Measurements from ENCODE around the gene LRIT2. TPM values are rescaled to one million over a fixed set of nuclear protein-coding genes. Genes with fewer than 3 reads are reported as not detected.

The LRIT2 gene
- total RNA-seq, 2 experiments from 2014 or later, result not detected

DNA sequence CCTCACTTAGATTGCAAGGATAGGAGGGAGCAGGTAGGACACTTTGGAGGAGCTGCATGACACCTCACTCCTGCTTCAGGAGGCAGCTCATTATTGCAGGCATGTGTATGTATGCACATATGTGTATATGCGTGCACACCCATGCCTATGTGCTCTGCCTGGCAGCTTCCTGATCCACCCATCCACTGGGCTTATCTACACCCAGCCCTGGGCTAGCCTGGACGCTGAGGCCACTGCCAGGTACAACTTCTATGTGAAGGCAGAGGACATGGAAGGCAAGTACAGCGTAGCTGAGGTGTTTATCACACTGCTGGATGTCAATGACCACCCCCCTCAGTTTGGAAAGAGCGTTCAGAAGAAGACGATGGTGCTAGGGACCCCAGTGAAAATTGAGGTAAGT lies 13.3 kb downstream of the LRIT2 start:
- Mint-ChIP-seq H3K9me3 (ENCODE audit: low read depth) (no peaks in the 10 kb centered on the region), H3K36me3 (no peaks in the 10 kb centered on the region), H3K27me3 (peaks cover 6% of the 10 kb centered on the region), H3K27ac (no peak overlapping the region), H3K4me1 (no peaks in the 10 kb centered on the region), H3K4me3 (no peak overlapping the region)
- ATAC-seq, result no peak
- no peak for DNase-seq
- CTCF ChIA-PET, result interaction anchor here (0.7 to 2.8 kb wide), 2 partner anchors 64 to 325 kb away, joined by 3 to 13 read pairs; no protein-coding TSS in a partner anchor

DNA sequence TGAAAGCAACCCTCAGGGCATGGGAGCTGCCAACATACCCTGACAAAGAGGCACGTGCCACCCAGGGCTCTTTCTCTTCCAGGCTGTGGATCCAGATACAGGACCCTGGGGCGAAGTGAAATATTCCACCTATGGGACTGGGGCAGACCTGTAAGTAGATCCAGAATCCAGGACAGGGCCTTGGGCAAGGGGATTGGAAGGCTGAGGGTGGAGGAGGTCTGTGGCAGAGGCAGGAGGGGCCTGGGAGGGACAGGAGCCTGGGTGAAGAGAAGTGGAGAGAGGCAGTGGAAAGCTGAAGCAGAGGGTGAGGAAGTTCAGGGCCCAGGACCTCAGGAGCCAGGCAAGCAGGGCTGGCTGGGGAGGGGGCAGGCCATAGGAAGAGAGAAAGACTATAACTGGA lies 13.8 kb downstream of the LRIT2 start:
- H3K9me3 Mint-ChIP-seq (ENCODE audit: low read depth), result no peaks in the 10 kb centered on the region

DNA sequence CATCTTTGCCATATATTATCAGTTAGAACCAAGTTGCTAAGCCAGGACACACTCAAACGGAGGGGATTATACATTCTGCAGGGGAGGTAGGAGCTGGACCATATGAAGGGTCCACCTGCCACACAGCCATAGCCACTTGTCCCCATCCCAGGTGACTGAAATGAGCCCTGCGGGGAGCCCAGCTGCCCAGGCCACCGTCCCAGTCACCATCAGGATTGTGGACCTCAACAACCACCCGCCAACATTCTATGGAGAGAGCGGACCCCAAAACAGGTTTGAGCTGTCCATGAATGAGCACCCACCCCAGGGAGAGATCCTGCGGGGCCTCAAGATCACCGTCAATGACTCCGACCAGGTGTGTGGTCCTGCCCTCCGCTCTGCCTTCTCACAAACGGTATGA lies 17.3 kb downstream of the LRIT2 start:
- Mint-ChIP-seq H3K27me3 (peaks cover 11% of the 10 kb centered on the region), H3K36me3 (no peaks in the 10 kb centered on the region), H3K4me1 (no peaks in the 10 kb centered on the region), H3K4me3 (no peak overlapping the region), H3K27ac (no peak overlapping the region), H3K9me3 (ENCODE audit: low read depth) (no peaks in the 10 kb centered on the region)
- CTCF ChIA-PET, result interaction anchor here (0.6 to 5.5 kb wide), 3 partner anchors 54 to 217 kb away, joined by 3 to 65 read pairs (median 4); no protein-coding TSS in a partner anchor
- DNase-seq, result no peak
- no peak for ATAC-seq

More for the DNA sequence above, 13.8 kb downstream of the LRIT2 start:
- CTCF ChIA-PET, result interaction anchor here (0.7 to 2.8 kb wide), 2 partner anchors 63 to 325 kb away, joined by 3 to 13 read pairs; no protein-coding TSS in a partner anchor
- Mint-ChIP-seq H3K4me1 (no peaks in the 10 kb centered on the region), H3K36me3 (no peaks in the 10 kb centered on the region), H3K27ac (no peak overlapping the region), H3K4me3 (no peak overlapping the region), H3K27me3 (peaks cover 11% of the 10 kb centered on the region)
- no peak for ATAC-seq
- no peak for DNase-seq

DNA sequence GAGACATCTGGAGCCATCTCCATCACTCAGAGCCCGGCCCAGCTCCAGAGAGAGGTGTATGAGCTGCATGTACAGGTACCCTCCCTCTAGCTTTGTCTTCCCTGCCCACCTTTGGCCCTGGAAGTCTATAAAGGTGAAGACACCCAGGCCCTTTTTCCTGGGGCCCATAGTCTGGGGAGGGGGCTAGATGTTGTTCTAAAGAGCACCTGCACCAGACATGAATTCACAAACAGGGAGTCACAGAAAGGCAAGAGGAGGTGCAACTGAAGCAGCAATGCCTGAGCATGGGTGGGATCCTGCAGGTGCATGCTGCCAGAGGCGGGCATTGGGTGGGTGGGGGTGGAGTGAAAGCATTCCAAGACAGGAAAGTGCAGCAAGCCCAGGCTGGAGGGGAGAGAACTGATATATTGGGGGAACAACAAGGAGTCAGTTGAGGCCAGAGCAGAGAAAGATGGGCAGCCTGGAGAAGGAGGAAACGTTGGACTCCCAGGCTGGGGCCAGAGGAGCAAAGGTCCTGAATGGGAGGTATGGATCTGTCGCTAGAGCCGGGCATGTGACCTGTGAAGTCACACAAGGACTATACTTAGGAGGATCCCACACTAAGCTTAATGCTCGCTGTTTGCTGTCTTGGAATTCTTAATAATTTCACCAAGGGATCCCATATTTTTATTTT lies 19.4 kb downstream of the LRIT2 start:
- no peak overlapping the region for H3K4me3 Mint-ChIP-seq
- no peaks in the 10 kb centered on the region for H3K4me1 Mint-ChIP-seq
- peaks cover 11% of the 10 kb centered on the region for H3K27me3 Mint-ChIP-seq
- no peak overlapping the region for H3K27ac Mint-ChIP-seq
- H3K9me3 Mint-ChIP-seq (ENCODE audit: low read depth), result no peaks in the 10 kb centered on the region
- ATAC-seq (no peak), DNase-seq (no peak)
- H3K36me3 Mint-ChIP-seq, result no peaks in the 10 kb centered on the region
- CTCF ChIA-PET, result interaction anchor here (0.6 to 5.5 kb wide), 9 partner anchors 9 to 337 kb away, joined by 3 to 65 read pairs (median 5); partner anchors contain the start of gene CDHR1

DNA sequence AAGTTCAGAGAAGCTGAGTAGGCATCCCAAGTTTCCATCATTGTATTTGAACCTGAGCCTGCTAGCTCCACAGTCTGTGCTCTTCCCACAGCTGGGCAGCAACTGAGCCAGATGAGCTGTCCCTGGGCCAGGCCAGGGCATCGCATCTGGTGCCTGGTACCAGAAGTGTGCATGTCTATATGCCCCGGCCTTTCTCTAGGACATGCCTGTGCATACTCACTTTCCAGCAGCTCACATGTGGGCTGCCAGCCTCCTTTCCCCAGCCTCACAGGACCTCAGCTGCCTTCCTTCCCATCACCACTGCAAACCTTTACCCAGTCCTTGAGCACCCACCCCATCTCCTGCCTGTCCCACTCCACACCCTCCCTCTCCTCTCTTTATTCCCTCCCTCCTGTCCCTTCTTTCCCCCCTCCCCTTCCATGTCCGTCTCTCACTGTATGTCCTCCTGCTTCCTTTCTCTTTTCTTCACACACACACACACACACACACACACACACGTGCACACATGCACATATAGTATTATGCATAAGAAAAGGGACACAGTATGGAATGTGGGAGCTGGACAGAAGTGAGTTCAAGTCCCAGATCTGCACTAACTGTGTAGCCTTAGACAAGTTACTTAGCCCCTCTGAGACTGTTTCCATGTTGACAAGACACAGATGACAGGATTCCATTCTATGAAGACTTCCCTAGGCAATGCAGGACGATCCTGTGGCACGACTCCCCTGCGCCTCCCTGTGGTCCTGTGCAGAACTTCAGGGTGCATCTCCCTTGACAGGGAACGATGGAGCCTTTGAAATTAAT lies 20.1 kb downstream of the LRIT2 start:
- H3K4me1 Mint-ChIP-seq, result no peaks in the 10 kb centered on the region
- ATAC-seq, result peak; percentile 88
- no peaks in the 10 kb centered on the region for H3K36me3 Mint-ChIP-seq
- H3K4me3 Mint-ChIP-seq, result no peak overlapping the region
- H3K9me3 Mint-ChIP-seq (ENCODE audit: low read depth), result no peaks in the 10 kb centered on the region
- H3K27me3 Mint-ChIP-seq, result peaks cover 11% of the 10 kb centered on the region
- DNase-seq, result peak; percentile 79
- CTCF ChIA-PET, result interaction anchor here (0.6 to 5.5 kb wide), 11 partner anchors 10 to 337 kb away, joined by 3 to 65 read pairs (median 4); partner anchors contain the start of gene CDHR1
- H3K27ac Mint-ChIP-seq, result no peak overlapping the region

DNA sequence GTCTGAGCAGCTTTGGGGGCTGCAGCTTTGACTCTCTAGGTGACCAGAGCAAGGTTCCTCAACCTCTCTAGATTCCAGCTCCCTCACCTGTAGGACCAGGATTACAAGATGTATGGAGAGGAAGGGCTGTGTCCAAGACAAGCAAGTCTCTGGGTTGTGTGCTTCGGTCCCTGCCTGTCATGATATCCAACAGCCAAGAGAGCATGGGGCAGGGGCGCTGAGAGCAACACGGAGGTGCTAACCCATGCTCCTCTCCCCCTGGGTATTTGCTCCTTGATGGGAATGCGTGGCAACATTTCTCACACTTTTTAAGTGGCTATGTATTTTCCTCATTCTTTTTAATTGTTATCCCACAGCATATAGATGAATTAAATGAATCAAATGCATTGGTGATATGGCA lies 20.7 kb downstream of the LRIT2 start:
- CTCF ChIA-PET, result interaction anchor here (0.8 to 5.5 kb wide), 9 partner anchors 9 to 63 kb away, joined by 3 to 65 read pairs (median 5); partner anchors contain the start of gene CDHR1
- no peak for DNase-seq
- Mint-ChIP-seq H3K36me3 (no peaks in the 10 kb centered on the region), H3K27ac (no peak overlapping the region), H3K4me1 (no peaks in the 10 kb centered on the region), H3K9me3 (ENCODE audit: low read depth) (no peaks in the 10 kb centered on the region), H3K4me3 (no peak overlapping the region), H3K27me3 (peaks cover 11% of the 10 kb centered on the region)
- ATAC-seq, result no peak

DNA sequence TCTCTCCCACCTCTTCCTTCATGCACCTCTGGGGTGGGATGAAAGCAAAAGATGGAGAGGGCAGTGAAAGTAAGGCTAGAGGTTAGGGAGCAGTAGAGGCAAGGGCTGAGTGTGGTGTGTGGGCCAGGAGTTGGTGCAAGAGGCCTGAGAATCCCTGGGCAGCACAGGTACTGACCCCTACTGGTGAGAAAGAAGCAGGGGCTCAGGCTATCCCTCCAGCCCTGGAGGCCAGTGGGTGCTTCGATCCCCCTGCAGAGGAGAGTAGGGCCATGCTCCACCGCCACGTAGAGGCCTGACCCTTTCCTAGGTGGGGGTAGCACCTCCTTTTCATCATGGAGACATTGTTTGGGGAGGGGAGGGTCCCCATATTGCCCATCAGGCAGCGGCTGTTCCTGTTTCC lies 21.2 kb downstream of the LRIT2 start:
- peaks cover 11% of the 10 kb centered on the region for H3K27me3 Mint-ChIP-seq
- H3K9me3 Mint-ChIP-seq (ENCODE audit: low read depth), result no peaks in the 10 kb centered on the region
- no peaks in the 10 kb centered on the region for H3K36me3 Mint-ChIP-seq
- H3K4me1 Mint-ChIP-seq, result no peaks in the 10 kb centered on the region
- DNase-seq (no peak), ATAC-seq (no peak)
- H3K27ac Mint-ChIP-seq, result no peak overlapping the region
- CTCF ChIA-PET, result interaction anchor here (1.2 to 5.5 kb wide), 3 partner anchors 13 to 56 kb away, joined by 3 to 65 read pairs (median 4); no protein-coding TSS in a partner anchor
- H3K4me3 Mint-ChIP-seq, result no peak overlapping the region

DNA sequence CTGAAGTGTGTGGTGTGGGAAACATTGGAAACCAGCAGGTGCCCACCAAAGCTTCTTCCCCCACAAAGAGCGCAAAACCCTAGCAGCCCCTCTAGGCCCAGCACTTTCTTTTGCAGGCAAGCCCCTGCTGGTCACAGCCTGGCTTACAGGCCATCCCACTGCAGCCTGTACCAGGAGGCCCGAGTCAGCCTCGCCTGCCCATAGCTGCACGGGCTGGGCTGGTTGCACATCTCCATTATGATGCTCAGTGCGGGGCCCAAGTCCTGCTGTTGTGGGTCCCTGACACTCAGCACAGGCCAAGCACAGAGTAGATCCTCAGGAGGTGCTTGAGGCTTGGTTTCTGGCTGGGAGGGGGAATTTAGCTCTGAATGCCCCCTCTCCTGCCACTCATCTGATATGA lies 23.0 kb downstream of the LRIT2 start:
- Mint-ChIP-seq H3K4me3 (no peak overlapping the region), H3K9me3 (ENCODE audit: low read depth) (no peaks in the 10 kb centered on the region), H3K27ac (no peak overlapping the region), H3K27me3 (peaks cover 7% of the 10 kb centered on the region), H3K4me1 (no peaks in the 10 kb centered on the region), H3K36me3 (no peaks in the 10 kb centered on the region)
- DNase-seq, result no peak
- no peak for ATAC-seq
- CTCF ChIA-PET, result interaction anchor here (1.0 to 3.9 kb wide), 3 partner anchors 41 to 55 kb away, joined by 3 to 33 read pairs (median 3); no protein-coding TSS in a partner anchor

DNA sequence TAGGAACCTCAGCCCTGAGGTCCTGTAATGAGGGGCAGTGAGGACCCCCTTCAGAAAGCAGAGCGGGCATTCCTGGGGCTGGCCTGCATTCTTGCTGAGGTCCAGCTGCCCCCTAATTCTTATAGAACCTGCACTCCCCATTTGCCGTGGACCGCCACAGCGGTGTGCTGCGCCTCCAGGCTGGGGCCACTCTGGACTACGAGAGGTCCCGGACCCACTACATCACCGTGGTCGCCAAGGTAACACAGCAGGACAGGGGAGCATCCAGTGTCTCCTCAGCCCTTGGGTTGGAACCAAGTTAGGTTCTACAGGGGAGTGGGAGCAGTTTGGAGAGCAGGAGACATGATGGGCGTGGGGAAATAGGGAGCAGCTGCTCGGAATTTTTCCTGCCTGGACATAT lies 23.7 kb downstream of the LRIT2 start:
- no peak overlapping the region for H3K4me3 Mint-ChIP-seq
- DNase-seq (no peak), ATAC-seq (no peak)
- peaks cover 7% of the 10 kb centered on the region for H3K27me3 Mint-ChIP-seq
- H3K9me3 Mint-ChIP-seq (ENCODE audit: low read depth), result no peaks in the 10 kb centered on the region
- no peak overlapping the region for H3K27ac Mint-ChIP-seq
- H3K4me1 Mint-ChIP-seq, result no peaks in the 10 kb centered on the region
- CTCF ChIA-PET, result interaction anchor here (1.5 to 3.9 kb wide), 2 partner anchors 53 to 55 kb away, joined by 3 to 33 read pairs; no protein-coding TSS in a partner anchor
- no peaks in the 10 kb centered on the region for H3K36me3 Mint-ChIP-seq

DNA sequence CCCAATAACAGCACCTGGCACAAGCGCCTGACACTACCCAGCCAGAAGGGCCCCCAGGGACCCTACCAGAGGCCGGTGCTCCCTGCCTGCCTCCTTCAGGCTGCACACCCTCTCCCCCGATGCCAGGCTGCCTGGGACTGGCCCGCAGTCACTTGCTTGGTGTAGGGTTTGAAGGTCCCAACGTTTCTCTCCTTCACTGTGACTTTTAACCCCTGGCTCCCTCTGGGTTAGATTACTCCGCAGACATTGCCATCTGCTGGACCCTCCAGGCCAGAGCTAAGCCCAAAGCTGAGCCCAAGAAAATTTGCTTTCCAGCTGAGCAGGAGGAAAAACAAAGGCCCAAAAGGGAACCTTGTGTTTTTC lies 24.1 kb downstream of the LRIT2 start:
- Mint-ChIP-seq H3K9me3 (ENCODE audit: low read depth) (no peaks in the 10 kb centered on the region), H3K27me3 (peaks cover 10% of the 10 kb centered on the region), H3K4me3 (no peak overlapping the region), H3K4me1 (no peaks in the 10 kb centered on the region), H3K27ac (no peak overlapping the region), H3K36me3 (no peaks in the 10 kb centered on the region)
- ATAC-seq, result no peak
- no peak for DNase-seq
- CTCF ChIA-PET, result interaction anchor here (1.5 to 3.9 kb wide), 2 partner anchors 52 to 54 kb away, joined by 3 to 33 read pairs; no protein-coding TSS in a partner anchor

DNA sequence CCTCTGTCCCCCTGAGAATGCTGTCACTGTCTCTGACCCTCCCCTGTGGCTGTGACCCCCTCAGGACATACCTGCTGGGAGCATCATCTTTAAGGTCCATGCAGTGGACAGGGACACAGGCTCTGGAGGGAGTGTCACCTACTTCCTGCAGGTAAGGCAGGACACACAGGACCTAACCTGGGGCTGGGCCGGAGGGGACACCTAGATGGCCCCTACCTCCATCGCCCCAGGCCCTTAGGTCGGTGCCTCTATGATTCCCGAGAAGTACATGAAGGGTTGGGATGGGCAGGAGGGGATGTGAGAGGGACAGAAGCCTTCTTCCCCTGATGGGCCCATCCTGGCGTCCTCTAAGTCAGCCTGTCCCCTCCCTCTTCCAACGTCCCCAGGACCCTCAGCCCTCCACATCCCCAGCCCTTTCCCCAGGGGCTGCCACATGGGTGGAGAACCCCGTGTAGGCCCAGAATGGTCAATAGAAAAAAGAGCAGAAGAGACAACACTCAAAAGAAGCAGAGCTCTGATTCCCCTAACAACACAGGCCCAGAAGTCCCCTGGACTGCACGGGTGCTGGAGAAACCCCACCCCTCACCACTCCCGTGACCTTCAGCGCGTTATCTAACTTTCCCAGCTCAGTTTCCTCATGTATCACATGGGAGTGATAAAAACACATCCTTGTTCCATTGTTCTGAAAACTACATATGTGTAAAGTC lies 24.7 kb downstream of the LRIT2 start:
- H3K9me3 Mint-ChIP-seq (ENCODE audit: low read depth), result no peaks in the 10 kb centered on the region

DNA sequence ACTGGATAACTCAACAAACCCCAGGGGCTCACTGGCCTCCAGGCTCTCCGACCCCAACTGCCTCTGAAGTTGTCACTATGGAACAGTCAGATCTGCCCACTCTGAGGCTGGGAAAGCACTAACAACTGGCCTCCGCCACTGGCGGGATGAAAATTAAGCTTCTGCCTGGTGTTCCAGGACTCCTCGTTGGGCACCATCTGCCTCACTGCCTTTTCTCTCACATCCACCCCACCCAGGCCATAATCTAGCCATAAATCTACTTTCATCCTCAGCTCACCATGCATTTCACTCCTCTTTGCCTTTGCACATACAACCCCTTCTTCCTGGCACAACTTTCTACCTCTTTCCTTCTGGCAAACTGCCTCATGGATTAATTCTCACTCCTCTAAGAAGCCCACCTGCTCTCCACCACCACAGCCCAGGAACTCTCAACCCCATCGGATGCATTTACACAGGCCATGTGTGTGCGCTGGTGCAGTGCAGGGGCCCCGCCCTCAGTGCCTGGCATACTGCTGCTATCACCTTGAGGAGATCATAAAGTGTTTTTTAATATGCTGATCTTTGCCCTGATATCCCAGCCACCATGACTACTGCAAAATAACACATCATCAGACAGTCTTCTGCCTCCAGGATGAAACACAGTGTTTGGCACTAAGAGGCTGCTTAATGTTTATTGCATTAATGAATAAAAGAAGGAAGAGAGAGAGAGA lies 27.0 kb downstream of the LRIT2 start:
- Mint-ChIP-seq H3K4me1 (no peaks in the 10 kb centered on the region), H3K4me3 (no peak overlapping the region), H3K27ac (no peak overlapping the region), H3K36me3 (no peaks in the 10 kb centered on the region), H3K27me3 (peaks cover 31% of the 10 kb centered on the region), H3K9me3 (ENCODE audit: low read depth) (no peaks in the 10 kb centered on the region)
- no peak for DNase-seq
- CTCF ChIA-PET, result interaction anchor here (1.5 to 2.8 kb wide), 3 partner anchors 16 to 50 kb away, joined by 3 to 8 read pairs (median 6); no protein-coding TSS in a partner anchor
- no peak for ATAC-seq

More for the DNA sequence above, 24.7 kb downstream of the LRIT2 start:
- Mint-ChIP-seq H3K4me1 (no peaks in the 10 kb centered on the region), H3K27me3 (peaks cover 15% of the 10 kb centered on the region), H3K36me3 (no peaks in the 10 kb centered on the region), H3K27ac (no peak overlapping the region), H3K4me3 (no peak overlapping the region)
- CTCF ChIA-PET, result interaction anchor here (1.5 to 3.9 kb wide), 2 partner anchors 52 to 54 kb away, joined by 3 to 33 read pairs; no protein-coding TSS in a partner anchor
- ATAC-seq (no peak), DNase-seq (no peak)
